HG02938 (cell line): ENCODE measurements around the gene GATA6.
"Not testable (repeated sequence)": the region's sequence is repeated elsewhere in the genome, so short reads cannot be mapped to it uniquely, and the experiment has no call there.

Experiments
- ATAC-seq: cut with Tn5 transposase; IDR thresholded peaks from one replicate; pipeline ENCODE4 v1.9.1; 2021; ENCODE audit warnings: mild to moderate bottlenecking, moderate library complexity; ENCODE audit not compliant: unreplicated experiment

Gene GATA6

DNA sequence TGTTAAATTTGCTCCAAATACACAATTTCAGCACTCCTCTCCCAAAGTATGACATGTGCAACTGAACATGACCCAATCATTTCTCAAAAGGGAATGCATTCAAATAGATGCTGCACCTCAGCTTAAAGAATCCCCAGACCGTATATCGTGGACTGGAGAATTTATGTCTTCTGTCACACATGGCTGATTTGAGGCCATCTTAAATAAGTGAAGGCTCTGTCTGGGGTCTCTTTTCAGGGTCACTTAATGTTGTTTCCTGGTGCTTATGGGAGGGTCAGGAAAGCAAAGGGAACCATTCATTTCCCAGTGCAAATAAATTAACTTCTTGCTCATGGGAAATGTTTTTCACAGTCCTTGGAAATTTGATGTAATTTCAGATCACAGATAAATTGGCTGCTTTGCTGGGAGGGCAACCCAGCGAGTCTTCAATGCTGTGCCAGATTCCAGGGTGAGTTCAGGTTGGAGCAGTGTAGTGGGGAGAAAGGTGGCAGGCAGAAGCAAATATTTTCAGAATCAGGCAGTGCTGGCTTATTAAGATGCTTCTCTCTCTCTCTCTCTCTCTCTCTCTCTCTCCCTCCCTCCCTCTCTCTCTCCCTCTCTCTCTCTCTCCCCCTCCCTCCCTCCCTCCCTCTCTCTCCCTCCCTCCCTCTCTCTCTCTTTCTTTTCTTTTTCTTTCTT, 34.3 kb downstream of the GATA6 start:
- ATAC-seq = no peak

DNA sequence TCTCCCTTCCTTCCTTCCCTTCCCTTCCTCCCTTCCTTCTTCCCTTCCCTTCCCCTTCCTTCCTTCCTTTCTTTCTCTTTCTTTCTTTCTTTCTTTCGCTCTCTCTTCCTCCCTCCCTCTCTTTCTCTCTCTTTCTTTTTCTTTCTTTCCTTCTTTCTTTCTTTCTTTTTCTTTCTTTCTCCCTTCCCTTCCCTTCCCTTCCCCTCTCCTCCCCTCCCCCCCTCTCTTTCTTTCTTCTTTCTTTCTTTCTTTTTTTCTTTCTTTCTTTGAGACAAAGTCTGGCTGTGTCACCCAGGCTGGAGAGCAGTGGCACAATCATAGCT, 34.8 kb downstream of the GATA6 start:
- ATAC-seq = no peak

DNA sequence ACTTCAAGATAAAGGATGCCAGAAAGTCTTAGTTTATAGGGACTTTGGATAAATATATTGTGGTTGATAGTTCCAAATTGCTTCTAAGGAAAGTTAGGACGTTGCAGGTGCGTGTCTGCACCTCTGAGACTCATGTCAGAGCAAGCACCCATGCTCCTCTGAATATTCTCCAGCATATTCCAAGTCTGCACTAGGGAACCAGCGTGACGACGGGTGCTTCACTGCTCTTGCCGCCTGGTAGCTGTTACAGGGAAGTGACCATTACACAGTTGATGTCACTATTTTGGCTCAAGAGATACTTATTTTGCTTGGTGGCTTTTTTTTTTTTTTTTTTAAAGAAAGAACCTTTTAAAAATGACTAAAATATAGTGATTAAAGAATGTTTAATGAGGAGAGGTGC, 35.6 kb downstream of the GATA6 start:
- ATAC-seq = no peak

DNA sequence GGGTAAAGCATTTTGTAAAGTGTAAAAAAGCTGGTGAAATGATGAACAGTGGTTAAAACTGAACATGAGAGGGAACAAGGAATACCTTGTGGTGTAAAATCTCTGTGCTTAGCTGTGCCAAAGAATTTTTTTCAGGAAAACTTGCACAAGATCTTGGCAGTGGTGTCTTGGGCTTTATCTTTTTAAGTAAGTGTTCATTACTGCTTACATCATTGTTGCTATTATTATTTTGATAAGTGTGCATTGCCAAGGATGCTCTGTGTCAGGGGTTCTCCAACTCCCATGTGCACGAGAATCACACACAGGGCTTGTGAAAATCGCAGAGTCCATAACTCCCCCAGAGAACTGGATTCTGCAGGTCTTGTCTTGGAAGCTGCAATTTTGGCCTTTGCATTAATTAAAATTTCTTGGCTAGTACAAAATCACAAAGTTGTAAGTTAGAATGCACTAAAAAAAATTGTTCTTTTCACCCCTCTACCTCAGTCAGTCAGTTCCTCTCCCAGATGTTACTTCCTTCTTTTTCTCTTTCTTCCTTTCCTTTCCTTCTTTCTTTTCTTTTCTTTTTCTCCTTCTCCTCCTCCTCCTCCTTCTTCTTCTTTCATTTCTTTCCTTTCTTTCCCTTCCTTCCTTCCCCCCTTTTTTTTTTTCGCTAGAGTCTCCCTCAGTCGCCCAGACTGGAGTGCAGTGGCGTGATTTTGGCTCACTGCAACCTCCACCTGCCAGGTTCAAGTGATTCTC, 37.8 kb downstream of the GATA6 start:
- no peak for ATAC-seq

DNA sequence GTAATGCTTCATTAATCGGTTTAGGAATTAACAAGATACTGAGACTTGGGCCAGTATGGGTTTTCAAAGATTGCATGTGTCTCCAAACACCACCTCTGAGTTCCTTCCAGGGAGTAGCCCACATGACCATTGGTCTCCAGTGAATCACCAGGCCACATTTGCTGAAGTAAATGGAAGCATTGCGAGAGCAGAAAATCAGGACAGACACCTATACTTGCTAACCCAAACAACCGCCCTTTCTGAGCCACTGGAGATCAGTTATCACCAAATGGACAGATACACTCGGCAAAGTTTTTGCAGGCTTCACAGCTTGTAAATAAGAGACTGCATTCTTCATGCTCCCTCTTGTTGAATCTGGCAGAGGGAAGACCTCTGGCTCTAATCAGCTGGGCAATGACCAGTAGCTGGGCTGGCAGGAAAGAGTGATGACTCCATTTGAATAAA, 40.9 kb downstream of the GATA6 start:
- no peak for ATAC-seq

DNA sequence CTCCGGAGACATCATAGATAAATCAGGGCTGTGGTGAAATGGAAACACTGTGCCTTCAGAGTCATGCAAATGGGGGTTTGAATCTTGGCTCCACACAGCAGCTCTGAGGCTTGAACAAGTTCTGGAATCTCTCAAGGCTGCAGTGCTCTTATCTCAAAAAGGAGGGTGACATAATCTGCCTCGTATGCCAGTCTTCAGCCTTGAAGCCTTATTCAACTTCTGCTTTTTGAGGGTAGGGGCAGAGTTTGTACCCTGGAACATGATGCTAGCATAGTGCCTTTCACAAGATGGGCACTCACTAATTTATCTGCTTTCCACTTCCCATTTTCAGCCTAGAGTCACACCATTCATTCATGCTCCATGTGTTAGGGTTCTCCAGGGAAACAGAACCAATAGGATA, 42.3 kb downstream of the GATA6 start:
- ATAC-seq = no peak

DNA sequence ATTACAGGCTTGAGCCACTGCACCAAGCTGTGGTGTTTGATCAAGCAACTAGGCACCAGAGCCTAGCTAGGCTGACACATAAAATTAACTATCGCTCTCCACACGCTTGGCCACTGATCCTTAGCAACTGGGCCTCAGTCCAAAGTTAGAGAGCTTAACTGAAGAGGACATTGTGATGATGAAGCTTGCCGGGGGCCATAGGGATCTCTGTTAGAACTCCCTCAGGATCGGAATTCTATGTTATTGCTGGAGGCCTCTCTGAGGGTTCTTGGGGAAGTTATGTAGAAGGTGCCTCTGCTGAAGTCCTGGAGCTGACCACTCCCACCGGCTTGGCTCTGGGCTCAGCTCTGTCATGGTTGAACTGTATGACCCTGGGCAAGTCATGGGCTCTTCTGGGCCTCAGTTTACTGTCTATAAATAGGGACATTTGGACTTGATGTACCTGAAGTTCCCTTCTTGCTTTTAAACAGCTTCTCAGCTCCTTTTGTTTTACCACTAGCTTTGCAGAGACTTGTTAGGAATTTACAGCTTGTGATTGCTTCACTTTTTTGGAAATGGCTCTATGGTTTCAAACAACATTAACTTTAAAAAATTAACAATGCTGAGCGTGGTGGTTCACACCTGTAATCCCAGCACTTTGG, 44.1 kb downstream of the GATA6 start:
- no peak for ATAC-seq

DNA sequence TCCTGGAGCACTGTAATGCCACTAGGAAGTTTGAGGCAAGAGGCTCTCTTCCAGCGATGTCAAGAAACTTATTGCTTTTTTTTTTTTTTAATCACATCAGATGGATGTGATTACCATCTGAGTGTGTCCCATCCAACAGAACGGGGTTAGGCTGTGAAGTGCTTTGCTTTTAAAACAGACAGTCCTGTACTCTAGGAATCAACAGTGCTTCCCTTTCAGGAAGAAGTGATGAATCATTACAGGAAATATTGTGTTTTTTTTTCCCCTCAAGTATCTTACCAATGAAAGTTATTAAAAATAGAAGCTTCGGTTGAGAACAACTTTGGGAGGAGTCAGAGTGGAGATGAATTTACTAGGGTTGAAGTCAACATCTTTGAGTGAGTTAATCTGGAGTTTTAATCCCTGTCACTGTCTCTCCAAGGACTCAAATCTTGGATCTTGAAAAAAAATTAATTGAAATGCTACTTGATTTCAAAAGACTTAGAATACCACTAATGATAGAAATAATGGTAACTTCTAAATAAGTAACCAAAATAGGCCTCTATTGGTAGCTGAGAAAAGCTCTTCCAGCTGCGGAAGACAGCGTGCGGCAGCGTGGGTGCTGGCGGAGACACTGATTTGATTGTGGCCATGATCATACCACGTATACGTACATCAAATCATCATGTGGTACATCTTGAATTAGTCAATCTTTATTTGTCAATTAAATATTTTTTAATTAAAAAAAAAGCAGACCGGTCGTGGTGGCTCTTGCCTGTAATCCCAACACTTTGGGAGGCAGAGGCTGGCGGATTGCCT, 45.5 kb downstream of the GATA6 start:
- no peak for ATAC-seq

DNA sequence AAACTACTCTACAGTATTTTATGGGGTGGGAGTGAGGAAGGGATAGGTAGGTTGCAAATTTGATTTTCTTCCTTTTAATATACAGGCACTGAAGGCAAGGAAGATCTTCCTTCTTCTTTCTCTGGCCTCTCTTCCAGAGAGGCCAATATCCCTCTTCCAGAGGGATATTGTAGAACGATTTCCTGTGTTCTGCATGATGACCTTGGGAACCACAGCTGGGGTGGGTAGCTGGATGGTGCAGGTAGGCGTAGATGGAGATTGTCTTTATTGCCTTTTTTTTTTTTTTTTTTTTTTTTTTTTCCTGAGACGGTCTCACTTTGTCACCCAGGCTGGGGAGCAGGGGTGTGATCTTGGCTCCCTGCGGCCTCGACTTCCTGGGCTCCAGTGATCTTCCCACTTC, 49.4 kb downstream of the GATA6 start:
- no peak for ATAC-seq

DNA sequence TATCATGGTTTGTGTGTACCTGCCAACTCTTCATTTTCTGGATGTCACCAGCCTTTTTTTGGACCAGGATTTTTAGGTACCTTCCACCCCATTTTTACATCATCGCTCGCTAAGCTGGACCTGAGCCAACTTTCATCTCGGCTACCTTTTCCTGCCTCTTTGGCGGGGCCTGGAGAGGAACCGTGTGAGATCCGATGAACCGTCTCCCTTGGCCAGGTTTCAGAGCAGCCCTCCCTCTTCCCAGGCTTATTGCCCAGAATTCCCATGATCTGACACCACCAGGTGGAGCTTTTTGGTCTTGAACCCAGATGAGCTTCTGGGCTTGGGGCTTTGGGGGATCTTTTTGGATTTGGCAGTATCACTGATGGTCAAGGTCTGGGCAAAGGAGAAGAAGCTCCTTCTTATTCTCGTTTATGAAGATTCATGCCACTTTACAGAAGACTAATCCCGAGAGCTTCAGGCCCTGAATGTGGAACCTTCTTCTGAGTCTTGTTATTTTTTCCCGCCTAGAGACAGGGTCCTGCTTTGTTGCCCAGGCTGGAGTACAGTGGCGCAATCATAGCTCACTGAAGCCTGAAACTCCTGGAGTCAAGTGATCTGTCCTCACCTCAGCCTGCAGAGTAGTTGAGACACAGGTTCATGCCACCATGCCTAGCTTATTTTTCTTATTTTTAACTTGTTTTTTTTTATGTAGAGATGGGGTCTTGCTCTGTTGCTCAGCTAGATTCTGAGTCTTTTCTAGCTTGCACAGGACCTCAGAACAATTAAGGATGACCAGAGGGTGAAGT, 50.4 kb downstream of the GATA6 start:
- no peak for ATAC-seq

DNA sequence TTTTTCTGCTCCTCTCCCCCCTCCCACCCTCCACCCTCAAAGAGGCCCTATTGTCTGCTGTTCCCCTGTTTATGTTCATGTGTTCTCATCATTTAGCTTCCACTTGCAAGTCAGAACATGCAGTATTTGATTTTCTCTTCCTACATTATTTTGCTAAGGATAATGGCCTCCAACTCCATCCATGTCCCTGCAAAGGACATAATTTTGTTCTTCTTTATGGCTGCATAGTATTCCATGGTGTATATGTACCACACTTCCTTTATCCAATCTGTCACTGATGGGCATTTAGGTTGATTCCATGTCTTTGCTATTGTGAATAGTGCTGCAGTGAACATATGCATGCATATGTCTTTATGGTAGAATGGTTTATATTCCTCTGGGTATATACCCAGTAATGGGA, 51.2 kb downstream of the GATA6 start:
- ATAC-seq = not testable (repeated sequence)

DNA sequence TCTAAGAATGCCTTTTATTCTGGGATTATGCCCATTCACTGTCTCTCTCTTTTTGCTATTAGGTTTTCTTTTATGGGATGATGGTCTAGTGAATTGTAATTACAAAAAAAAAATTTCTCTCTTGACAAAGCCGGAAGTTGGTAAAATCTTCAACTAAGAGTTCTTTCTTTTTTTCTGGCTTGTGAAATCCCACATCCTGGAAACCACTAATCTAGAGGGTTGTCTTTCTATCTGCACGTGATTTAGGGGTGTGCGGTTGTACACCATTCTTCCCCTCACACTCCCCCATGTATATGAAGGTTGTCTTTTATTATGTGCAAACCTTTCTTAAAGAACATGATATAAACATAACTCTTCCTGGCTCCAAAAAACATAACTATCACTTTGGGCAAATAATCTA, 52.0 kb downstream of the GATA6 start:
- no peak for ATAC-seq

DNA sequence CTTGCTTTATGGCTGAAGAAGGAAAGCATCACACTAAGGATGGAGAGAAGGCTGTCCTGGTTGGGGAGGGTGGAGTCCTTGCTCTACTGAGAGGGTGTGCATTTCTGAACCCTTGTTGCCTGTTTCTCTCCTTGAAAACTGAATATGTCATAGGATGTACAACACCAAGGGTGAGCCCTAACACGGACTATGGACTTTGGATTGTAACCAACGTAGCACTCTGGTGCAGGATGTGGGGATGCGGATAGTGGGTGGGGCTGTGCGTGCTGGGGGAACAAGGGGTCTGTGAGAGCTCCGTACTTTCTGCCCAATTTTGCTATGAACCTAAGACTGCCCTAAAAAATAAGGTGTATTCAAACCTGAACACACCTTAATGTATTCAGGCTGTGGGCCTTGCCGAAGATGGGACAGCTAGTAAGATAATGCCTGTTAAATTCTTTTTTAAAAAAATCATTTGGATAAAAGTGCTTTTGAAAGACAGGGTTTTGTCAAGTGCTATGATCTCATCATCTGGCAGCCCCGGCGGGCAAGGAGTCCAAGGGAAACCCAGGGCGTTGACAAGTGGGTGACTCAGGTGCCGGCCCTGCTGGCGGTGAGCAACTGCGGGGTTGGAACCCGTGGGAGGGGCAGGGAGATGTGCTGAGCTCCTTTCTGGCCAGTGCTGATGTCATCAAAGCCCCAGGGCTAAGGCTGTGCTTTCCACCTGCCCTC, 54.0 kb downstream of the GATA6 start:
- no peak for ATAC-seq

DNA sequence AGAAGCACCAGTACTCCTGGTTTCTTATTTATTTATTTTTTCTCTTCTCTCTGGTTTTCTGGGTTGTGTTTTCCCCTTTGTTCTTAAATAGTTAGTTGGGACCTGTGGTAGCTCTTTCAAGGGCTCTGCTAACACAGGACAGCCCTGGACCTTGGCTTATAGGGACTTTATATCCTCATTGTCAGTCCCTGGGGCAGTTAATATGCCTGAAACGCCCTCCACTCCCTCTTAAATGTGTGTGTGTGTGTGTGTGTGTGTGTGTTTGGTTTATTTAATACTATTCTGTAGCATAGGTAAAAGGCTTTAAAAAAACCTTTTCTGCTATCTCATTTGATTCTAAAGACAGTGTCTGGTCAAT, 54.6 kb downstream of the GATA6 start:
- no peak for ATAC-seq

DNA sequence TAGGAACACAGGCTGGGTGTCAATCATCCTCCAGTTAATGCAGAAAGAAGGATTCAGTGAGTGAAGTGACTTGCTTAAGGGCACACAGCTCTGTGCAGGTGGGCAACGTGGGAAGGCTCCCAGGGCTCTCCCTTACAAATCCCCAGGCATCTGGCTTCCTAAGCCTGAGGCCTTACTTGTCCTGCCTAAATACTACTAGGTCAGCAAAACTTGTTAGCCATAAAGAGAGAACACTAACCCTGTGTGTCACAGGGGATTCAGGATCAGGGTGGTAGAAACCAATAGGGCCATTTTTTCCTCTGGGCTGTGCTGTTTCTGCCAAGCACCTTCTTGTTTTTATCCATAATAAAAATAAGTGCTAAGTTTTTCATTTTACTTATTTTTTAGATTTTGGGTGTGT, 55.0 kb downstream of the GATA6 start:
- ATAC-seq = no peak

DNA sequence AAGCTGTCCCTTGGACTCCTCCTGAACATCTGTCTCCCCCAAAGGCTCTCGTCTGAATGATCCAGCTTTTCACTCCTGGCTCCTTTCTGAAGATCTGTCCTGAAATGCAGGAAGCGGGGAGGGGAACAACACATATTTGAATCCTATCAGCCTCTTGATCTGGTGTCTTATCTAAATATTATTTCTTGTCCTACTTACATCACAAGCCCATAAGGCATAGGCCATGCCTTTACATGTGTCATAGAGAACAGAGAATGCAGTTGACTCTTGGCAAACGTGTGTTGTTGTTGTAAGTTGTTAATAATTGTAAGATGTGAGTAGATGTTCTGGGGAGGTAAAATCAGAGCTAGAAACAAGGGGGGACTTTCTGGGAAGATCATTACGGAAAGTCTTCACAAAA, 57.4 kb downstream of the GATA6 start:
- ATAC-seq = no peak

DNA sequence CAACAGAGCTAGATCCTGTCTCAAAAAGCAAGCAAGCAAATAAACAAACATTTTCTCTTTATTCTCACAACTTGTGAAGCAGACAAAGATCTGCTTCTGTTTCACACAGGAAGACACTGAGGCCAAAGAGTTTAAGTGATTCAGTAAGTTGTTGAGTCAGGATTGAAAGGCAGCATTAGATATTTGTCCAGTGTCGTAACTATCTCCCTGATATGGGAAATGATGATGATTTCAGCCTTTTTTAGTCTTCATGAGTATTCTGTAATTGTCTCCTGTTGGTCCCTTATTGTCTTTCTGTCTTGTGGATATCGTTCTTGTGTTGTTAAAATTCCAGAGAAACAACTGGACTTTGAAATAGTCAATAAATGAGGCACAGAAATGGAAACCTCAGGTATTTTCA, 59.6 kb downstream of the GATA6 start:
- ATAC-seq = no peak

DNA sequence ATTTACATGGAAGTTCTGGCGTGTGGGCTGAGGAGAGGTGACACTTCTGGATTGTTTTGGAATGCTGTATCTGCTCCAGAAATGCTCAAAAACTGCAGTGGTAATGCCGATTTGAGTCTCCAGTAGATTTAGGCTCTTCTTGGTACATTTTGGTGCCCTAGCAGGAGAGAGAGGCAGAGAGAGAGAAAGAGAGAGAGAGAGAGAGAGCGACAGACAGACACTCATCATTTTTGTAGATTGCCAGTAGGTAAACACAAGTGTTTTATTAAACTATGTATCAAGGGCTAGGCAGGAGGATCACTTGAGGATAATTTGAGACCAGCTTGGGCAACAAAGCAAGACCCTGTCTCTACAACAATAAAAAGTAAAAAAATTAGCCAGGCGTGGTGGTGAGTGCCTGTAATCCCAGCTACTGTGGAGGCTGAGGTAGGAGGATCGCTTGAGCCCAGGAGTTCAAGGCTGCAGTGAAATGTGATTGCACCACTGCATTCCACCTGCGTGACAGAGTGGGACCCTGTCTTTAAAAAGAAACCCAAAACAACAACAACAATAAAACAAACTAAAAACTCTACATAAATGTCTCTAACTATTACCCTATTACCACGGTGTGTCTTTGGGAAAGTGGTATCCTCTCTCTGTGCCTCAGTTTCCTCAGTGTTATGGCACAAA, 60.2 kb downstream of the GATA6 start:
- ATAC-seq = no peak

DNA sequence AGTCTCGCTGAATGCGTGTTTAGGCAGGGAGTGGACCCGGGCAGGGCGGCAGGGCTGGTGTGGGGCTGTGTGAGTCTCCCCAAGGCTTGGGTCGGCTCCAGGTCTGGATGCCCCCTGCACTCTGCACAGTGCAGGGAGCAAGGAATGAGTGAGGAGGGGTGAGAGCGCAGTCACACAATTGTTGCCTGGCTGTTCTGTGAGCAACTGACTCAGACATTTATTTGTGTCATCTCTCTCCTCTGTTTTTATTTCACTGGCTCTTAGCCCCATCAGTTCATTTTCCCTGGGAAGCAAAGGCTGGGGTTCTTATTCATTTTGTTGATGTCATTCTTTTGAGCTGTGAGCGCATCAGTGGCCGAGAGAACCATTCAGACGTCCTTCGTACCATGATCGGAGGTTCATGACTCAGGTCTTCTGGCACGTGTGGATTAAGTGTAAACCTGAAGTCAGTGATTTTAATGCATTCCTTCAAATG, 61.1 kb downstream of the GATA6 start:
- ATAC-seq = no peak

DNA sequence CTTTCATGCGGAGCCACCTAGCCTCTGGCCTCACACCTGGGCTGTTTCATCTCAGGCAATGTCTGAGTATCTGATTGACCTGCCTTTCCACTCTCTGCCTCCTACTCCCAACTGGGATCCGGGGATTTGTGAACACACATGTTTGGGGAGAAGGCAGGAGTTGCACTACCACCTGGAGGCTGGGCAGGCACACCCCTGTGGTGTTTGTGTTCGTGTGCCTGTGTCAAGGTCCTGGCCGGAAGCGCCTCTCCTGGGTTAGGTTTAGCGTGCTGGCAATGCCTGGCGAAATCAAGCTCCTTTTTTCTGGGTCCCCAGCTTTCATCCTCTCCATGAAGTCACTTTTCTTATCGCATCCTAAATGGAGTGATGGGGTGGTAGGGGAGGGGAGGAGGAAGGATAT, 63.9 kb downstream of the GATA6 start:
- no peak for ATAC-seq
